Renal cortex interstitium (tissue), 11 donors: ENCODE measurements around the gene EXT2. TPM values are rescaled to one million over a fixed set of nuclear protein-coding genes. Genes with fewer than 3 reads are reported as not detected.

Source experiments
- DNase-seq, 11 donors: peaks; one replicate each; pipeline ENCODE4 v3.0.0-alpha.2; 2013; ENCODE audit warnings: low read depth in 9 of 11, low spot score in 4 of 11; ENCODE audit errors: extremely low read depth in 1 of 11
- polyA plus RNA-seq, 3 donors: library from polyadenylated mRNA; unstranded; fragments of 120-200 nt; gene quantifications; one replicate each; pipeline ENCODE4 v1.2.1, GENCODE V29; 2013; ENCODE audit not compliant: insufficient read length in 3 of 3

EXT2 gene
- polyA plus RNA-seq, 3 donors = 67.9 to 69.4 (median 68.2) TPM

- no peak for DNase-seq
These were observed 113.6 kb downstream of the EXT2 start for GRCh38 chr11:44208976-44209603.

GRCh38 chr11:44212128-44212527 is 116.7 kb downstream of the EXT2 start:
- no peak for DNase-seq

- DNase-seq = no peak
These were observed 117.7 kb downstream of the EXT2 start for GRCh38 chr11:44213148-44213547.

GRCh38 chr11:44217432-44217831 is 122.0 kb downstream of the EXT2 start:
- no peak for DNase-seq

- no peak for DNase-seq
These were observed 124.6 kb downstream of the EXT2 start for GRCh38 chr11:44219830-44220796.

GRCh38 chr11:44221456-44221855 is 126.0 kb downstream of the EXT2 start:
- no peak for DNase-seq

GRCh38 chr11:44221992-44222391 is 126.5 kb downstream of the EXT2 start:
- DNase-seq = no peak

GRCh38 chr11:44223238-44223637 is 127.8 kb downstream of the EXT2 start:
- no peak for DNase-seq

GRCh38 chr11:44224867-44225501 is 129.5 kb downstream of the EXT2 start:
- no peak for DNase-seq

GRCh38 chr11:44226490-44226889 is 131.0 kb downstream of the EXT2 start:
- no peak for DNase-seq

- no peak for DNase-seq
These were observed 131.5 kb downstream of the EXT2 start for GRCh38 chr11:44226945-44227344.

GRCh38 chr11:44228379-44228778 is 132.9 kb downstream of the EXT2 start:
- no peak for DNase-seq

GRCh38 chr11:44229098-44229497 is 133.6 kb downstream of the EXT2 start:
- no peak for DNase-seq

- DNase-seq = no peak
These were observed 134.1 kb downstream of the EXT2 start for GRCh38 chr11:44229624-44230023.

- DNase-seq = peak; percentile 33 to 67 (median 53)
These were observed 140.3 kb downstream of the EXT2 start for GRCh38 chr11:44235765-44236201.

- DNase-seq = peak in 9 of 11 donors; percentile 15 to 47 (median 33)
These were observed 140.8 kb downstream of the EXT2 start for GRCh38 chr11:44236296-44236695.

GRCh38 chr11:44237156-44237555 is 141.7 kb downstream of the EXT2 start:
- no peak for DNase-seq

GRCh38 chr11:44241851-44242250 is 146.4 kb downstream of the EXT2 start:
- no peak for DNase-seq

GRCh38 chr11:44243086-44243485 is 147.6 kb downstream of the EXT2 start:
- DNase-seq = no peak
